GM10248 (cell line): ENCODE data around the gene KCTD19.

Experiments
- CTCF ChIA-PET: fragments of 300-600 bp; sonication (Branson Sonifier 250); formaldehyde crosslinking; extraction: SDS; loops from one replicate; lab custom pipeline; 2021; ENCODE audit warnings: antibody characterized with exemption; lab: Yijun Ruan, JAX
- POLR2A ChIA-PET: fragments of 350-650 bp; sonication (Branson Sonifier 250); formaldehyde crosslinking; extraction: SDS; loops from one replicate; lab custom pipeline; 2020; ENCODE audit warnings: antibody characterized with exemption; lab: Yijun Ruan, JAX
- DNase-seq: peaks from one replicate; pipeline ENCODE4 v3.0.0; 2012; ENCODE audit errors: extremely low spot score
- TF ChIP-seq, protein P1 (sequence below): IDR thresholded peaks from 2 replicates; pipeline ENCODE4 v1.5.1; 2012; ENCODE audit warnings: mild to moderate bottlenecking, low read depth; ENCODE audit errors: extremely low read depth, missing control alignments, control extremely low read depth

KCTD19 gene

GRCh38 chr16:67260426-67261063 lies 66.0 kb downstream of the KCTD19 start:
- POLR2A ChIA-PET, result no interaction called here
- CTCF ChIA-PET, result interaction anchor here (0.6 to 3.2 kb wide), 47 partner anchors 8 to 301 kb away, joined by 3 to 29 read pairs (median 4); partner anchors contain the start of genes ATP6V0D1, FHOD1, KCTD19 and LRRC36
- TF ChIP-seq, protein P1, sequence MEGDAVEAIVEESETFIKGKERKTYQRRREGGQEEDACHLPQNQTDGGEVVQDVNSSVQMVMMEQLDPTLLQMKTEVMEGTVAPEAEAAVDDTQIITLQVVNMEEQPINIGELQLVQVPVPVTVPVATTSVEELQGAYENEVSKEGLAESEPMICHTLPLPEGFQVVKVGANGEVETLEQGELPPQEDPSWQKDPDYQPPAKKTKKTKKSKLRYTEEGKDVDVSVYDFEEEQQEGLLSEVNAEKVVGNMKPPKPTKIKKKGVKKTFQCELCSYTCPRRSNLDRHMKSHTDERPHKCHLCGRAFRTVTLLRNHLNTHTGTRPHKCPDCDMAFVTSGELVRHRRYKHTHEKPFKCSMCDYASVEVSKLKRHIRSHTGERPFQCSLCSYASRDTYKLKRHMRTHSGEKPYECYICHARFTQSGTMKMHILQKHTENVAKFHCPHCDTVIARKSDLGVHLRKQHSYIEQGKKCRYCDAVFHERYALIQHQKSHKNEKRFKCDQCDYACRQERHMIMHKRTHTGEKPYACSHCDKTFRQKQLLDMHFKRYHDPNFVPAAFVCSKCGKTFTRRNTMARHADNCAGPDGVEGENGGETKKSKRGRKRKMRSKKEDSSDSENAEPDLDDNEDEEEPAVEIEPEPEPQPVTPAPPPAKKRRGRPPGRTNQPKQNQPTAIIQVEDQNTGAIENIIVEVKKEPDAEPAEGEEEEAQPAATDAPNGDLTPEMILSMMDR, result peak; percentile 71
- DNase-seq, result peak; percentile 74

DNA sequence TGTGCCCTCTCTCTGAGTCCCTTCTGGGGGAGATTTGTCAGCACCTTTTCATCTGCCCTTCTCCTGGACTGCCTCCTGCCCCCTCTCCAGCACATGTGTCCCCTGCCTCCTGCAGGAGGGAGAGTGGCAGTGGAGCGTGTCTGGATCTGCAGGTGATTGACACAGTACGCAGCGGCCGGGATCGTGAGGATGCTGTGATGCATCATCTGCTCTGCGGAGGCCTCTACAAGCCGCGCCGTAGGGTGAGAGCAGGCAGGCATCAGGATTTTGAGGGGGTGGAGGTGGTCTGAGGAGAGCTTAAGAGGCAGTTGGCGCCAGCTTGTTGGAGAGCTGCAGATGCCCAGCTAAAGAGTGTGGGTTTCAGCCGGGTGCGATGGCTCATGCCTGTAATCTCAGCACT lies 66.8 kb downstream of the KCTD19 start:
- no peak for DNase-seq
- ChIA-PET POLR2A (no interaction called here), CTCF (interaction anchor here (1.0 to 3.2 kb wide), 18 partner anchors 9 to 261 kb away, joined by 3 to 29 read pairs (median 7); partner anchors contain the start of genes KCTD19 and LRRC36)
- TF ChIP-seq, protein P1, result no peak

- ChIA-PET CTCF (interaction anchor here (1.1 to 1.3 kb wide), 5 partner anchors 10 to 184 kb away, joined by 3 to 5 read pairs (median 3); partner anchors contain the start of gene SLC9A5), POLR2A (interaction anchor here (0.6 to 1.2 kb wide), 2 partner anchors 11 to 503 kb away, joined by 3 to 4 read pairs; partner anchors contain the start of gene FHOD1)
- TF ChIP-seq, protein P1, result no peak
- no peak for DNase-seq
Observed at GRCh38 chr16:67258161-67258835, 68.2 kb downstream of the KCTD19 start.

- TF ChIP-seq, protein P1, result no peak
- POLR2A ChIA-PET, result interaction anchor here (1.2 kb wide), 1 partner anchor 10 kb away, joined by 4 read pairs; the partner anchor contains the start of gene FHOD1
- no peak for DNase-seq
- CTCF ChIA-PET, result interaction anchor here (1.0 to 1.3 kb wide), 5 partner anchors 13 to 185 kb away, joined by 3 to 5 read pairs (median 3); no protein-coding TSS in a partner anchor
Observed at GRCh38 chr16:67257486-67258160, 68.9 kb downstream of the KCTD19 start.

DNA sequence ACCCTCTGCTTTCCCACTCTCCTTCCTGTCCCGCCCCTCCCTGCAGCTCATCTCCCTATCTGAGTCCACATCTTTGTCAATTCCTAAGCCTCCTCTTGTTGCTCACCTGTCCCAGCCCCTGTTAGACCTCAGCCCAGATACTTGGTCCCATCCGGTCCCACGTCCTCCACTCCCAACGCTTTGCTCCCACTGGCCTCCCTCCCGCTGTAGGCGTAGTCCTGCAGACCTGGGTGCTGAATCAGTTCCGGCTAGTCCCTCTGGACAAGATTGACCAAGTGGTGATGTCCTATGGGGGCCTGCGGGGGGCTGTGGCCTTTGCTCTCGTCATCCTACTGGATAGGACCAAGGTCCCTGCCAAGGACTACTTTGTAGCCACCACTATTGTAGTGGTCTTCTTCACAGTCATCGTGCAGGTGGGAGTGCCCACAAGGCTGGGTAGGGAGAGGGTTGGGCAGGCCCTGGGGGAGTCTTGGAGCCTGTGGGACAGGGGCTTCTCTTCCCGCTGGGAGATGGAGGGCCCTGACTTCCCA lies 69.8 kb downstream of the KCTD19 start:
- DNase-seq, result no peak
- ChIA-PET POLR2A (interaction anchor here (0.5 kb wide), 1 partner anchor 864 kb away, joined by 3 read pairs; no protein-coding TSS in a partner anchor), CTCF (interaction anchor here (1.0 to 1.3 kb wide), 2 partner anchors 143 to 186 kb away, joined by 3 to 4 read pairs; no protein-coding TSS in a partner anchor)
- TF ChIP-seq, protein P1, result no peak

DNA sequence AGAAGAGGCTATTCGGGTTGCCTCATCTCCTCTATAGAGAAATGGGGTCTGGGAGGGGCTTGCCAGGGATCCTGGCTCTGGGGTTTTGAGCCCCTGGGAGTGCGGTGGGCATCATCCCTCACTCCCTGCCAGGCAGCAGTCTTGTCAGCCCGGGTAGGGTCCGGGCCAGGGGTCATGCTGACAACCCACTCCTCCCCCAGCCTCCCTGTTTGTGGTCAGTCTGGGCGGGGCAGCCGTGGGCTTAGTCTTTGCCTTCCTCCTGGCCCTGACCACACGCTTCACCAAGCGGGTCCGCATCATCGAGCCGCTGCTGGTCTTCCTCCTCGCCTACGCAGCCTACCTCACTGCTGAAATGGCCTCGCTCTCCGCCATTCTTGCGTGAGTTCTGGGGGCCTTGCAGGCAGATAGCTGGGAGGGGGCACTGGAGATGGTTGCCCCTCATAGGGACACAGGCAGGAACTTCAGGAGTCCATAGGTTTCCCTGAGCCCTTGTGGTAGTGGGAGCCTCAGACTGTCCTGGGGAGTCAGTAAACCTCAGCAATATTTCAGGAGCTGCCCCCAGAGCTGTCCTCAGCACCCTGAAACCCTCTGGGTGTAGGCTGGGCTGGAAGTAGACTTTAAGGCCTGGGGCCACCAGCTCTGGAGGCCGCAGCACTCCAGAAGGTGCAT lies 70.9 kb downstream of the KCTD19 start:
- ChIA-PET CTCF (no interaction called here), POLR2A (no interaction called here)
- no peak for DNase-seq
- TF ChIP-seq, protein P1, result no peak
